ENCODE measurements around the gene DAGLA. TPM values are rescaled to one million over a fixed set of nuclear protein-coding genes. Genes with fewer than 3 reads are reported as not detected.

Gene DAGLA
- total and polyA plus RNA-seq, 2 donors (not counting 3 experiments of a cell fraction or from before 2014, with no cell fraction given): 2.5 to 4.7 TPM

- no peaks in the 10 kb centered on the region for H3K9me3 ChIP-seq (replicated peaks; ENCODE audit: control insufficient read depth, insufficient read depth, low read length)
- H3K79me2 ChIP-seq (ENCODE audit: control insufficient read depth, insufficient read depth, low read length): no peaks in the 10 kb centered on the region
- intact Hi-C loops (cut with micrococcal nuclease): no loop called here
- no peaks in the 10 kb centered on the region for H3K36me3 ChIP-seq (ENCODE audit: control insufficient read depth in 2 of 2, extremely low read depth in 1 of 2, insufficient read depth in 2 of 2, low read length in 2 of 2)
- no peak overlapping the region for H2AFZ ChIP-seq (ENCODE audit: low read depth, low read length)
- H3K27me3 ChIP-seq (ENCODE audit: control insufficient read depth in 2 of 2, insufficient read depth in 2 of 2, low read length in 2 of 2): no peaks in the 10 kb centered on the region
- CTCF ChIA-PET: interaction anchor here (0.7 kb wide), 1 partner anchor 46 kb away, joined by 3 read pairs; no protein-coding TSS in a partner anchor
- no peak for FAIRE-seq
- POLR2A ChIA-PET: no interaction called here
- no peak overlapping the region for H3K27ac ChIP-seq (ENCODE audit: insufficient read depth, low read depth, low read length)
- H3K9ac ChIP-seq (replicated peaks; ENCODE audit: extremely low read depth, insufficient read depth, low read length): no peak overlapping the region
- no peak overlapping the region for H3K4me2 ChIP-seq (ENCODE audit: insufficient read depth, low read length)
- H4K20me1 ChIP-seq (replicated peaks; ENCODE audit: control insufficient read depth, extremely low read depth, insufficient read depth, low read length): no peaks in the 10 kb centered on the region
- dilution Hi-C loops (cut with MboI; ENCODE audit: extremely low pct_ligation_motif_present, low sequenced_read_pairs): no loop called here
- no peaks in the 10 kb centered on the region for H3K4me1 ChIP-seq (ENCODE audit: control insufficient read depth, extremely low read depth, insufficient read depth, low read length)
- BruUV-seq (replicated peaks): no TSS peak
- no peak for DNase-seq (ENCODE audit: low read depth, low spot score)
- H3K9me1 ChIP-seq (replicated peaks; ENCODE audit: control insufficient read depth, extremely low read depth, insufficient read depth, low read length): no peaks in the 10 kb centered on the region
- H3K4me3 ChIP-seq (replicated peaks in 1 of 3; ENCODE audit: insufficient read depth in 1 of 3, low read depth in 1 of 3, low read length in 3 of 3): no peak overlapping the region
- TF ChIP-seq FOS (IDR thresholded peaks at IDR 0.05; ENCODE audit: borderline replicate concordance, insufficient read depth, low read length) (no peak), POLR2A (IDR thresholded peaks at IDR 0.05; ENCODE audit: low read depth, low read length) (no peak), MAX (IDR thresholded peaks at IDR 0.05; ENCODE audit: insufficient read depth, insufficient read length) (no peak), CTCF (IDR thresholded peaks at IDR 0.05; ENCODE audit: extremely low read depth in 1 of 2, insufficient read depth in 1 of 2, low read depth in 1 of 2, low read length in 2 of 2) (no peak), JUN (IDR thresholded peaks at IDR 0.05; ENCODE audit: borderline replicate concordance, insufficient read depth, insufficient read length, low read depth) (no peak), EZH2 (IDR thresholded peaks at IDR 0.05; ENCODE audit: borderline replicate concordance, low read depth, low read length, severe bottlenecking) (no peak), GATA2 (IDR thresholded peaks at IDR 0.05; ENCODE audit: insufficient read depth, insufficient read length, low read depth, low read length) (no peak), MYC (IDR thresholded peaks at IDR 0.05; ENCODE audit: low read depth, low read length) (no peak), POLR2AphosphoS5 (IDR thresholded peaks at IDR 0.05; ENCODE audit: insufficient read depth, low read depth, low read length) (no peak)
Measured at GRCh38 chr11:61728066-61728939, 48.1 kb downstream of the DAGLA start.

Data from endothelial cell of umbilical vein (primary cell).